ENCODE measurements around the gene AGER.
A peak's percentile ranks its signal among the peaks of the same experiment; 100 is the strongest.

AGER gene

GRCh38 chr6:32167154-32167760 lies 16.8 kb downstream of the AGER start:
- H3K9ac ChIP-seq (ENCODE audit: low read length) = peak overlapping the region; percentile 41
- H3K27ac ChIP-seq (ENCODE audit: low read depth, low read length) = no peak overlapping the region
- no peak overlapping the region; the same call in 1 of the 2 replicates for H3K4me3 ChIP-seq (ENCODE audit: low read depth, low read length)
- no peaks in the 10 kb centered on the region for H3K9me3 ChIP-seq (ENCODE audit: control insufficient read depth, insufficient read depth, low read depth, low read length)
- no peaks in the 10 kb centered on the region for H3K27me3 ChIP-seq (ENCODE audit: control insufficient read depth, insufficient read depth, low read length)
- peaks cover 61% of the 10 kb centered on the region for H3K36me3 ChIP-seq (ENCODE audit: control insufficient read depth, insufficient read depth, low read length)
- H3K4me1 ChIP-seq (ENCODE audit: control insufficient read depth, insufficient read depth, low read length) = peaks cover 9% of the 10 kb centered on the region; the same call in 1 of the 2 replicates

GRCh38 chr6:32166411-32167061 lies 17.5 kb downstream of the AGER start:
- no peak overlapping the region for H3K27ac ChIP-seq (ENCODE audit: low read depth, low read length)
- H3K4me3 ChIP-seq (ENCODE audit: low read depth, low read length) = no peak overlapping the region; the same call in 1 of the 2 replicates
- peaks cover 64% of the 10 kb centered on the region for H3K36me3 ChIP-seq (ENCODE audit: control insufficient read depth, insufficient read depth, low read length)
- H3K27me3 ChIP-seq (ENCODE audit: control insufficient read depth, insufficient read depth, low read length) = no peaks in the 10 kb centered on the region
- H3K4me1 ChIP-seq (ENCODE audit: control insufficient read depth, insufficient read depth, low read length) = peaks cover 9% of the 10 kb centered on the region; the same call in 1 of the 2 replicates
- no peaks in the 10 kb centered on the region for H3K9me3 ChIP-seq (ENCODE audit: control insufficient read depth, insufficient read depth, low read depth, low read length)
- peak overlapping the region; percentile 41 for H3K9ac ChIP-seq (ENCODE audit: low read length)

GRCh38 chr6:32164295-32164694 lies 19.8 kb downstream of the AGER start, which contains the start of gene EGFL8:
Gene EGFL8, plus strand, starts transcription at chr6:32164595. Its CDS starts 1,571 bp downstream, at chr6:32166166.
- Histone ChIP-seq H3K4me1 (ENCODE audit: control insufficient read depth, insufficient read depth, low read length) (peaks cover 9% of the 10 kb centered on the region; the same call in 1 of the 2 replicates), H3K4me3 (ENCODE audit: low read depth, low read length) (no peak within 1 kb of the TSS), H3K36me3 (ENCODE audit: control insufficient read depth, insufficient read depth, low read length) (peaks cover 42% of the 10 kb centered on the region), H3K27ac (ENCODE audit: low read depth, low read length) (no peak within 1 kb of the TSS), H3K9ac (ENCODE audit: low read length) (no peak within 1 kb of the TSS), H3K27me3 (ENCODE audit: control insufficient read depth, insufficient read depth, low read length) (no peaks in the 10 kb centered on the region), H3K9me3 (ENCODE audit: control insufficient read depth, insufficient read depth, low read depth, low read length) (no peaks in the 10 kb centered on the region)

GRCh38 chr6:32163559-32164258 lies 20.3 kb downstream of the AGER start:
- Histone ChIP-seq H3K27ac (ENCODE audit: low read depth, low read length) (no peak overlapping the region), H3K9ac (ENCODE audit: low read length) (no peak overlapping the region), H3K4me3 (ENCODE audit: low read depth, low read length) (no peak overlapping the region), H3K4me1 (ENCODE audit: control insufficient read depth, insufficient read depth, low read length) (peaks cover 9% of the 10 kb centered on the region; the same call in 1 of the 2 replicates), H3K9me3 (ENCODE audit: control insufficient read depth, insufficient read depth, low read depth, low read length) (no peaks in the 10 kb centered on the region), H3K27me3 (ENCODE audit: control insufficient read depth, insufficient read depth, low read length) (no peaks in the 10 kb centered on the region), H3K36me3 (ENCODE audit: control insufficient read depth, insufficient read depth, low read length) (peaks cover 37% of the 10 kb centered on the region)

GRCh38 chr6:32158052-32158451 lies 26.0 kb downstream of the AGER start:
- Histone ChIP-seq H3K27ac (ENCODE audit: low read depth, low read length) (no peak overlapping the region), H3K9ac (ENCODE audit: low read length) (no peak overlapping the region)

GRCh38 chr6:32156891-32157290 lies 27.2 kb downstream of the AGER start:
- Histone ChIP-seq H3K9me3 (ENCODE audit: control insufficient read depth, insufficient read depth, low read depth, low read length) (no peaks in the 10 kb centered on the region), H3K9ac (ENCODE audit: low read length) (no peak overlapping the region), H3K4me1 (ENCODE audit: control insufficient read depth, insufficient read depth, low read length) (peaks cover 14% of the 10 kb centered on the region), H3K27me3 (ENCODE audit: control insufficient read depth, insufficient read depth, low read length) (peaks cover 9% of the 10 kb centered on the region), H3K27ac (ENCODE audit: low read depth, low read length) (no peak overlapping the region), H3K36me3 (ENCODE audit: control insufficient read depth, insufficient read depth, low read length) (peaks cover 26% of the 10 kb centered on the region), H3K4me3 (ENCODE audit: low read depth, low read length) (no peak overlapping the region)

More at GRCh38 chr6:32158052-32158451, 26.0 kb downstream of the AGER start:
- Histone ChIP-seq H3K9me3 (ENCODE audit: control insufficient read depth, insufficient read depth, low read depth, low read length) (no peaks in the 10 kb centered on the region), H3K27me3 (ENCODE audit: control insufficient read depth, insufficient read depth, low read length) (no peaks in the 10 kb centered on the region; the same call in 1 of the 2 replicates), H3K4me3 (ENCODE audit: low read depth, low read length) (no peak overlapping the region), H3K36me3 (ENCODE audit: control insufficient read depth, insufficient read depth, low read length) (peaks cover 35% of the 10 kb centered on the region), H3K4me1 (ENCODE audit: control insufficient read depth, insufficient read depth, low read length) (peaks cover 6% of the 10 kb centered on the region; the same call in 1 of the 2 replicates)

GRCh38 chr6:32154514-32155161 lies 29.4 kb downstream of the AGER start:
- H3K27ac ChIP-seq (ENCODE audit: low read depth, low read length) = peak overlapping the region; percentile 26; the same call in 1 of the 2 replicates
- peak overlapping the region; percentile 91 for H3K9ac ChIP-seq (ENCODE audit: low read length)
- peaks cover 28% of the 10 kb centered on the region for H3K4me1 ChIP-seq (ENCODE audit: control insufficient read depth, insufficient read depth, low read length)
- H3K27me3 ChIP-seq (ENCODE audit: control insufficient read depth, insufficient read depth, low read length) = peaks cover 28% of the 10 kb centered on the region
- H3K4me3 ChIP-seq (ENCODE audit: low read depth, low read length) = peak overlapping the region; percentile 86
- peaks cover 25% of the 10 kb centered on the region for H3K36me3 ChIP-seq (ENCODE audit: control insufficient read depth, insufficient read depth, low read length)
- H3K9me3 ChIP-seq (ENCODE audit: control insufficient read depth, insufficient read depth, low read depth, low read length) = no peaks in the 10 kb centered on the region

- H3K4me1 ChIP-seq (ENCODE audit: control insufficient read depth, insufficient read depth, low read length) = peaks cover 30% of the 10 kb centered on the region
- H3K27ac ChIP-seq (ENCODE audit: low read depth, low read length) = peak within 1 kb of the TSS; percentile 72; the same call in 1 of the 2 replicates
- peaks cover 36% of the 10 kb centered on the region for H3K27me3 ChIP-seq (ENCODE audit: control insufficient read depth, insufficient read depth, low read length)
- H3K9me3 ChIP-seq (ENCODE audit: control insufficient read depth, insufficient read depth, low read depth, low read length) = no peaks in the 10 kb centered on the region
- peak within 1 kb of the TSS; percentile 91 for H3K9ac ChIP-seq (ENCODE audit: low read length)
- peaks cover 25% of the 10 kb centered on the region for H3K36me3 ChIP-seq (ENCODE audit: control insufficient read depth, insufficient read depth, low read length)
- peak within 1 kb of the TSS; percentile 86 for H3K4me3 ChIP-seq (ENCODE audit: low read depth, low read length)
Observed at GRCh38 chr6:32153564-32154513, 30.2 kb downstream of the AGER start, which contains the start of gene PPT2. Gene PPT2, plus strand, starts transcription at chr6:32154141. Its CDS starts 454 bp downstream, at chr6:32154595.

- peak overlapping the region; percentile 48; the same call in 1 of the 2 replicates for H3K27ac ChIP-seq (ENCODE audit: low read depth, low read length)
- peak overlapping the region; percentile 86 for H3K4me3 ChIP-seq (ENCODE audit: low read depth, low read length)
- no peaks in the 10 kb centered on the region for H3K9me3 ChIP-seq (ENCODE audit: control insufficient read depth, insufficient read depth, low read depth, low read length)
- peaks cover 30% of the 10 kb centered on the region for H3K4me1 ChIP-seq (ENCODE audit: control insufficient read depth, insufficient read depth, low read length)
- H3K27me3 ChIP-seq (ENCODE audit: control insufficient read depth, insufficient read depth, low read length) = peaks cover 36% of the 10 kb centered on the region
- H3K9ac ChIP-seq (ENCODE audit: low read length) = peak overlapping the region; percentile 91
- peaks cover 17% of the 10 kb centered on the region for H3K36me3 ChIP-seq (ENCODE audit: control insufficient read depth, insufficient read depth, low read length)
Observed at GRCh38 chr6:32152769-32153563, 31.1 kb downstream of the AGER start.

Measured in HUES6 (cell line).